ENCODE data around the gene C1QTNF1.

Gene C1QTNF1

DNA sequence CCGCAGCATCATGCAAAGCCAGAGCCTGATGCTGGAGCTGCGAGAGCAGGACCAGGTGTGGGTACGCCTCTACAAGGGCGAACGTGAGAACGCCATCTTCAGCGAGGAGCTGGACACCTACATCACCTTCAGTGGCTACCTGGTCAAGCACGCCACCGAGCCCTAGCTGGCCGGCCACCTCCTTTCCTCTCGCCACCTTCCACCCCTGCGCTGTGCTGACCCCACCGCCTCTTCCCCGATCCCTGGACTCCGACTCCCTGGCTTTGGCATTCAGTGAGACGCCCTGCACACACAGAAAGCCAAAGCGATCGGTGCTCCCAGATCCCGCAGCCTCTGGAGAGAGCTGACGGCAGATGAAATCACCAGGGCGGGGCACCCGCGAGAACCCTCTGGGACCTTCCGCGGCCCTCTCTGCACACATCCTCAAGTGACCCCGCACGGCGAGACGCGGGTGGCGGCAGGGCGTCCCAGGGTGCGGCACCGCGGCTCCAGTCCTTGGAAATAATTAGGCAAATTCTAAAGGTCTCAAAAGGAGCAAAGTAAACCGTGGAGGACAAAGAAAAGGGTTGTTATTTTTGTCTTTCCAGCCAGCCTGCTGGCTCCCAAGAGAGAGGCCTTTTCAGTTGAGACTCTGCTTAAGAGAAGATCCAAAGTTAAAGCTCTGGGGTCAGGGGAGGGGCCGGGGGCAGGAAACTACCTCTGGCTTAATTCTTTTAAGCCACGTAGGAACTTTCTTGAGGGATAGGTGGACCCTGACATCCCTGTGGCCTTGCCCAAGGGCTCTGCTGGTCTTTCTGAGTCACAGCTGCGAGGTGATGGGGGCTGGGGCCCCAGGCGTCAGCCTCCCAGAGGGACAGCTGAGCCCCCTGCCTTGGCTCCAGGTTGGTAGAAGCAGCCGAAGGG lies 24.2 kb downstream of the C1QTNF1 start:
- in situ Hi-C loops (cut with HindIII; ENCODE audit: low pct_ligation_motif_present, low sequenced_read_pairs): no loop called here
- TF ChIP-seq, protein P1, sequence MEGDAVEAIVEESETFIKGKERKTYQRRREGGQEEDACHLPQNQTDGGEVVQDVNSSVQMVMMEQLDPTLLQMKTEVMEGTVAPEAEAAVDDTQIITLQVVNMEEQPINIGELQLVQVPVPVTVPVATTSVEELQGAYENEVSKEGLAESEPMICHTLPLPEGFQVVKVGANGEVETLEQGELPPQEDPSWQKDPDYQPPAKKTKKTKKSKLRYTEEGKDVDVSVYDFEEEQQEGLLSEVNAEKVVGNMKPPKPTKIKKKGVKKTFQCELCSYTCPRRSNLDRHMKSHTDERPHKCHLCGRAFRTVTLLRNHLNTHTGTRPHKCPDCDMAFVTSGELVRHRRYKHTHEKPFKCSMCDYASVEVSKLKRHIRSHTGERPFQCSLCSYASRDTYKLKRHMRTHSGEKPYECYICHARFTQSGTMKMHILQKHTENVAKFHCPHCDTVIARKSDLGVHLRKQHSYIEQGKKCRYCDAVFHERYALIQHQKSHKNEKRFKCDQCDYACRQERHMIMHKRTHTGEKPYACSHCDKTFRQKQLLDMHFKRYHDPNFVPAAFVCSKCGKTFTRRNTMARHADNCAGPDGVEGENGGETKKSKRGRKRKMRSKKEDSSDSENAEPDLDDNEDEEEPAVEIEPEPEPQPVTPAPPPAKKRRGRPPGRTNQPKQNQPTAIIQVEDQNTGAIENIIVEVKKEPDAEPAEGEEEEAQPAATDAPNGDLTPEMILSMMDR (IDR thresholded peaks at IDR 0.05; ENCODE audit: low read depth, low read length, missing control alignments): no peak
- Histone ChIP-seq H3K27ac (no peak overlapping the region), H3K27me3 (replicated peaks) (peaks cover 3% of the 10 kb centered on the region), H3K4me3 (ENCODE audit: low read depth, low read length) (no peak overlapping the region), H3K36me3 (replicated peaks) (no peaks in the 10 kb centered on the region)
- no peak for DNase-seq

DNA sequence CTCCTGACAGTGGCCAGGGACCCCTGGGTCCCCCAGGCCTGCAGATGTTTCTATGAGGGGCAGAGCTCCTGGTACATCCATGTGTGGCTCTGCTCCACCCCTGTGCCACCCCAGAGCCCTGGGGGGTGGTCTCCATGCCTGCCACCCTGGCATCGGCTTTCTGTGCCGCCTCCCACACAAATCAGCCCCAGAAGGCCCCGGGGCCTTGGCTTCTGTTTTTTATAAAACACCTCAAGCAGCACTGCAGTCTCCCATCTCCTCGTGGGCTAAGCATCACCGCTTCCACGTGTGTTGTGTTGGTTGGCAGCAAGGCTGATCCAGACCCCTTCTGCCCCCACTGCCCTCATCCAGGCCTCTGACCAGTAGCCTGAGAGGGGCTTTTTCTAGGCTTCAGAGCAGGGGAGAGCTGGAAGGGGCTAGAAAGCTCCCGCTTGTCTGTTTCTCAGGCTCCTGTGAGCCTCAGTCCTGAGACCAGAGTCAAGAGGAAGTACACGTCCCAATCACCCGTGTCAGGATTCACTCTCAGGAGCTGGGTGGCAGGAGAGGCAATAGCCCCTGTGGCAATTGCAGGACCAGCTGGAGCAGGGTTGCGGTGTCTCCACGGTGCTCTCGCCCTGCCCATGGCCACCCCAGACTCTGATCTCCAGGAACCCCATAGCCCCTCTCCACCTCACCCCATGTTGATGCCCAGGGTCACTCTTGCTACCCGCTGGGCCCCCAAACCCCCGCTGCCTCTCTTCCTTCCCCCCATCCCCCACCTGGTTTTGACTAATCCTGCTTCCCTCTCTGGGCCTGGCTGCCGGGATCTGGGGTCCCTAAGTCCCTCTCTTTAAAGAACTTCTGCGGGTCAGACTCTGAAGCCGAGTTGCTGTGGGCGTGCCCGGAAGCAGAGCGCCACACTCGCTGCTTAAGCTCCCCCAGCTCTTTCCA lies 25.1 kb downstream of the C1QTNF1 start:
- Histone ChIP-seq H3K4me3 (ENCODE audit: low read depth, low read length) (no peak overlapping the region), H3K36me3 (replicated peaks) (no peaks in the 10 kb centered on the region), H3K27ac (no peak overlapping the region), H3K27me3 (replicated peaks) (peaks cover 3% of the 10 kb centered on the region)
- TF ChIP-seq, protein P1 (IDR thresholded peaks at IDR 0.05; ENCODE audit: low read depth, low read length, missing control alignments): no peak
- in situ Hi-C loops (cut with HindIII; ENCODE audit: low pct_ligation_motif_present, low sequenced_read_pairs): no loop called here
- DNase-seq: no peak

DNA sequence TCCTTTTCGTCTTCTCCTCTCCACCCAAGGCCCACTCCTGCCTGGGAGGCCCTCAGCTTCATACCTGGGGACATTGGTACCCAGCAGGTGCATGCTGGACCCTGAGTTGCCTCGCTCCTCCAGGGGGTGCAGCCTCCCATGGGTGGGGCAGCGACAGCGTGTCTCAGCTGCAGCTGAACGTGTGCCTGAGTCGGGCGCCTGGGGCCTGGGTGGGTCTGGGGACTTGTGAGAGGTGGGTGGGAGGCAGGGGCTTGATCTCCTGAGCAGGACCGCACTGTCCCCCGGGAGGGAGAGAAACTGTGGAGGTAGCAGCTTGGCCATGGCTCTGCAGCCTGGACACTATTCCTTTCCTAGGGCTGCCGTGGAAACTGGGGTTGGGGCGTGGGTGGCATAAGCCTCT lies 25.9 kb downstream of the C1QTNF1 start:
- in situ Hi-C loops (cut with HindIII; ENCODE audit: low pct_ligation_motif_present, low sequenced_read_pairs): no loop called here
- Histone ChIP-seq H3K36me3 (replicated peaks) (no peaks in the 10 kb centered on the region), H3K27ac (no peak overlapping the region), H3K4me3 (ENCODE audit: low read depth, low read length) (no peak overlapping the region), H3K27me3 (replicated peaks) (peaks cover 3% of the 10 kb centered on the region)
- TF ChIP-seq, protein P1 (IDR thresholded peaks at IDR 0.05; ENCODE audit: low read depth, low read length, missing control alignments): no peak
- DNase-seq: no peak

DNA sequence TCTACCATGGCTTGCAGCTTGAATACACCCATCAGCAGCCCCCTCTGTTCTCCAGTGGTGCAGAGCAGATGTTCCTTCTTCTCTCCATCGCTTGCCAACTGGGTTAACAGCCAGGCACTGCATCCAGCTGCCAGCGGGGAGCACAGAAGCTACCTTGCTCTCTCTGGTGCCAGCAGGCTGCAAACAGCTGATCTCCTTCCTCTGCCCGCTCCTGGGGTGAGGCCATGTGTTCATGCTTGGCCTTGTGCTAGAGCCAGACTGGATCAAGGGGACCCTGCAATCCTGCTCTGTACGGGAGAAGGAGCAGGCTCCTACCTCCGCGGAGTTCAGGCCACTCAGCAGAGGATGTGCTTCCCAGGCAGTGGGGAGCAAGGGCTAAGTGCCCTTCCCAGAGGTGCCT lies 26.6 kb downstream of the C1QTNF1 start:
- H3K4me3 ChIP-seq (ENCODE audit: low read depth, low read length): no peak overlapping the region
- H3K36me3 ChIP-seq (replicated peaks): no peaks in the 10 kb centered on the region
- in situ Hi-C loops (cut with HindIII; ENCODE audit: low pct_ligation_motif_present, low sequenced_read_pairs): no loop called here
- DNase-seq: no peak
- TF ChIP-seq, protein P1 (IDR thresholded peaks at IDR 0.05; ENCODE audit: low read depth, low read length, missing control alignments): no peak
- peaks cover 3% of the 10 kb centered on the region for H3K27me3 ChIP-seq (replicated peaks)
- no peak overlapping the region for H3K27ac ChIP-seq

DNA sequence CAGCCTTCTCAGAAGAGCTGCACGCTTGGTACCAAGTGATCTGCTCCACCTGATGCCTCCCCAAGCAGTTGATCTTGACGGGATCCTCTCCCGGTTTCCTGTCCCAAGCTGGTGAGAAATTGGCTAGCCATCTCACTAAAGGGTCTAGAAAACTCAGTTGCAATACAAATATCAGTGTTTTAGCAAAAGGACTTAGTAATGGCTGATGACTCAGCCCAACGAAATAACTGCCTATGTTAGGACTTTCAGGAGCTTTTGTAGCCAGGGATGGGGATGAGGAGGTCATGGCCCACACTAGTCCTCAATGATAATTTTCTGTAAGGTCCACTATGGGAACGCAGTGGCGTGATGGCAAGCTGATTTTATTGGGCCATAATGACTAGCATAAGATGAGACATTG lies 27.3 kb downstream of the C1QTNF1 start:
- in situ Hi-C loops (cut with HindIII; ENCODE audit: low pct_ligation_motif_present, low sequenced_read_pairs): no loop called here
- TF ChIP-seq, protein P1 (IDR thresholded peaks at IDR 0.05; ENCODE audit: low read depth, low read length, missing control alignments): no peak
- H3K27ac ChIP-seq: no peak overlapping the region
- no peak for DNase-seq
- peaks cover 3% of the 10 kb centered on the region for H3K27me3 ChIP-seq (replicated peaks)
- H3K36me3 ChIP-seq (replicated peaks): no peaks in the 10 kb centered on the region
- no peak overlapping the region for H3K4me3 ChIP-seq (ENCODE audit: low read depth, low read length)
